ENCODE results near the gene BMP3. TPM values are rescaled to one million over a fixed set of nuclear protein-coding genes. Genes with fewer than 3 reads are reported as not detected.

Gene BMP3
- total and polyA plus RNA-seq, 2 of the 8 experiments (the other 6 are each of a cell fraction or from before 2014, with no cell fraction given): 0.02 TPM; not detected in 1

DNA sequence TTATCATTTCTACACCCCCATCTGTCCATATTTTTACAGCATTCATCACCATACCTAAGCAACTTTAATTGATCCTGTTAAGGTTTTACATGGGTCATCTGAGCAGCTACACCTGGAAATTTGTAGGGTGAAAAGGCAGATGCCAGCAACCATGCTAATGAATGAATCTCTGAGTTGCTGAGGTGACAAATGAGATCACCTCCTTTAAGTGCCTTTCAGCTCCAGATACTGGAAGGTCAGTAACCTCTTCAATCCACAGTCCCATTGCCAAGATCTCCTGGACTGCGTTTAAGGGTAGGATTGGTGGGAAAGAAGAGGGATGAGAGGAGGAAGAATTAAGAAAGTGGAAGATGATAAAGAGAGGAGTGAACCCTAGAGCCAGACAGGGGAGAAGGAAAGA is 8.5 kb upstream of the BMP3 start:
- Histone ChIP-seq H4K91ac (replicated peaks; ENCODE audit: insufficient read length, low read length) (no peak overlapping the region), H3K56ac (replicated peaks; ENCODE audit: insufficient read length, low read depth, low read length) (no peak overlapping the region), H2BK12ac (ENCODE audit: low read depth, low read length) (no peak overlapping the region), H3K23me2 (ENCODE audit: low read depth, low read length) (no peaks in the 10 kb centered on the region), H2BK15ac (ENCODE audit: low read length) (0 out of 2 replicates have a peak overlapping the region, but pooled peaks have one; percentile 19), H2BK20ac (ENCODE audit: low read length) (no peak overlapping the region), H3K79me2 (ENCODE audit: control insufficient read depth in 1 of 2, insufficient read depth in 2 of 2, low read length in 2 of 2) (no peaks in the 10 kb centered on the region), H2BK5ac (ENCODE audit: low read depth, low read length) (no peak overlapping the region), H3K23ac (ENCODE audit: insufficient read length) (no peak overlapping the region), H4K20me1 (replicated peaks in 1 of 2; ENCODE audit: control insufficient read depth in 1 of 2, insufficient read depth in 2 of 2, low read length in 2 of 2) (no peaks in the 10 kb centered on the region), H3K4me1 (replicated peaks in 1 of 4; ENCODE audit: control insufficient read depth in 3 of 4, insufficient read depth in 4 of 4, low read length in 3 of 4) (no peaks in the 10 kb centered on the region), H3K9ac (replicated peaks in 1 of 4; ENCODE audit: extremely low read depth in 1 of 4, low read depth in 3 of 4, low read length in 3 of 4) (no peak overlapping the region), H3K4me3 (ENCODE audit: extremely low read depth in 1 of 4, insufficient read depth in 2 of 4, low read depth in 3 of 4, low read length in 4 of 4) (no peak overlapping the region), H3K79me1 (ENCODE audit: low read depth, low read length) (no peaks in the 10 kb centered on the region), H3K4ac (replicated peaks; ENCODE audit: insufficient read length, low read depth, low read length) (no peak overlapping the region), H3K36me3 (ENCODE audit: control insufficient read depth in 2 of 4, insufficient read depth in 4 of 4, low read length in 3 of 4) (no peaks in the 10 kb centered on the region), H3K9me3 (ENCODE audit: insufficient read depth in 2 of 2, low read depth in 1 of 2, low read length in 1 of 2) (no peaks in the 10 kb centered on the region), H3K27ac (ENCODE audit: low read depth, low read length) (no peak overlapping the region), H4K5ac (ENCODE audit: insufficient read length, low read depth, low read length) (no peak overlapping the region), H2AFZ (ENCODE audit: low read length) (peak overlapping the region; percentile 44; the same call in 1 of the 2 replicates), H3K4me2 (ENCODE audit: insufficient read depth in 1 of 2, low read depth in 2 of 2, low read length in 2 of 2) (no peak overlapping the region), H3K14ac (ENCODE audit: insufficient read length) (no peak overlapping the region), H4K8ac (ENCODE audit: extremely low read depth, insufficient read depth, low read length) (no peak overlapping the region), H3K27me3 (replicated peaks in 1 of 4; ENCODE audit: control insufficient read depth in 3 of 4, extremely low read depth in 1 of 4, insufficient read depth in 3 of 4, low read length in 3 of 4) (no peaks in the 10 kb centered on the region), H3K18ac (ENCODE audit: extremely low read depth, low read length) (no peak overlapping the region), H2BK120ac (replicated peaks; ENCODE audit: low read depth, low read length) (no peak overlapping the region), H2AK5ac (ENCODE audit: low read depth, low read length) (no peak overlapping the region)
- DNase-seq (ENCODE audit: low read depth in 1 of 2, low spot score in 2 of 2) (no peak), FAIRE-seq (no peak)
- TF ChIP-seq TAF1 (IDR thresholded peaks at IDR 0.05; ENCODE audit: low read depth, low read length) (no peak), EZH2 (IDR thresholded peaks at IDR 0.05; ENCODE audit: low read depth, low read length, severe bottlenecking) (no peak)
- POLR2A ChIA-PET (ENCODE audit: partially characterized antibody): no interaction called here
- 93% methylated on average over 1 of the region's 1 CpG; no CpG with 5 or more reads in 1 of the 2 experiments for WGBS, 2 experiments (ENCODE audit: extremely low coverage in 1 of 2, insufficient coverage in 1 of 2, insufficient read length in 1 of 2, insufficient replicate concordance in 2 of 2, low coverage in 1 of 2, low lambda C conversion rate in 2 of 2, missing lambda C conversion rate in 1 of 2)
- CTCF ChIA-PET (ENCODE audit: partially characterized antibody): interaction anchor here (0.7 to 2.6 kb wide), 5 partner anchors 9 to 801 kb away, joined by 3 to 9 read pairs (median 4); partner anchors contain the start of gene BMP3
